ENCODE results near the gene TMC6.

- TF ChIP-seq CTCF (IDR thresholded peaks at IDR 0.05) (no peak), POLR2AphosphoS5 (IDR thresholded peaks at IDR 0.05) (no peak), EP300 (IDR thresholded peaks at IDR 0.05) (no peak)
Observed at GRCh38 chr17:78147315-78147998, 18.9 kb upstream of the TMC6 start.
